Suprapubic skin (tissue), 4 donors: ENCODE data around the gene PCED1B. TPM values are rescaled to one million over a fixed set of nuclear protein-coding genes. Genes with fewer than 3 reads are reported as not detected.
A peak's percentile ranks its signal among the peaks of the same experiment; 100 is the strongest.

Source experiments
- DNase-seq, 2 donors: peaks; one replicate each; pipeline ENCODE4 v3.0.0-alpha.2; 2019; ENCODE audit warnings: low spot score in 2 of 2
- H3K27ac ChIP-seq: fragments of 200-600 bp; sonication (generic); one replicate; pipeline ENCODE4 v1.5.1; 2019
- H3K27me3 ChIP-seq: fragments of 200-600 bp; sonication (generic); one replicate; pipeline ENCODE4 v1.5.1; 2019
- H3K36me3 ChIP-seq: fragments of 200-600 bp; sonication (generic); one replicate; pipeline ENCODE4 v1.5.1; 2019
- H3K4me1 ChIP-seq: fragments of 200-600 bp; sonication (generic); one replicate; pipeline ENCODE4 v1.5.1; 2019
- H3K4me3 ChIP-seq: fragments of 200-600 bp; sonication (generic); one replicate; pipeline ENCODE4 v1.5.1; 2019; ENCODE audit warnings: mild to moderate bottlenecking
- H3K9me3 ChIP-seq: fragments of 200-600 bp; sonication (generic); one replicate; pipeline ENCODE4 v1.5.1; 2019
- CTCF ChIP-seq, 2 donors: fragments of 200-600 bp in 1 of 2; fragments of 450-650 bp in 1 of 2; sonication (generic) in 1 of 2; IDR thresholded peaks; one replicate each; pipeline ENCODE4 v1.5.1; 2016 to 2019; ENCODE audit warnings: antibody characterized with exemption in 2 of 2, mild to moderate bottlenecking in 1 of 2, moderate library complexity in 1 of 2
- EP300 ChIP-seq: sonication (generic); formaldehyde crosslinking; IDR thresholded peaks from one replicate; pipeline ENCODE4 v1.6.1; 2017; ENCODE audit warnings: antibody characterized with exemption
- POLR2A ChIP-seq, 2 donors: fragments of 450-650 bp; IDR thresholded peaks; one replicate each; pipeline ENCODE4 v1.6.1; 2017; ENCODE audit warnings: antibody characterized with exemption in 2 of 2, mild to moderate bottlenecking in 2 of 2, moderate library complexity in 2 of 2
- POLR2AphosphoS5 ChIP-seq, 3 donors: sonication (generic); formaldehyde crosslinking; IDR thresholded peaks; one replicate each; pipeline ENCODE4 v1.6.1; 2017; ENCODE audit warnings: antibody characterized with exemption in 3 of 3
- WGBS: methylation state at CpG from one replicate; pipeline ENCODE4 v1.1.5; 2018; 5-methylcytosine and 5-hydroxymethylcytosine counted together
- total RNA-seq, 4 donors: library from RNA; depleted of rRNA; stranded (reverse); fragments of >200 nt; gene quantifications; one replicate each; pipeline ENCODE4 v1.1.0, GENCODE V29; 2016

PCED1B gene
- total RNA-seq, 4 donors from 2014 or later, result 0.65 to 5.1 TPM; not detected in 2

- Histone ChIP-seq H3K36me3 (no peaks in the 10 kb centered on the region), H3K27ac (peak overlapping the region; percentile 80), H3K27me3 (no peaks in the 10 kb centered on the region), H3K4me1 (peaks cover 31% of the 10 kb centered on the region), H3K9me3 (no peaks in the 10 kb centered on the region), H3K4me3 (peak overlapping the region; percentile 59)
- DNase-seq, result no peak
- no peak for TF ChIP-seq CTCF (IDR thresholded peaks at IDR 0.05)
- no peak for TF ChIP-seq EP300
- TF ChIP-seq POLR2A (IDR thresholded peaks at IDR 0.05), result no peak
- 5% methylated on average over 17 of the region's 17 CpGs for WGBS
Observed at GRCh38 chr12:47078733-47079467, 521 bp upstream of the PCED1B start.

GRCh38 chr12:47079981-47080724 is 732 bp downstream of the PCED1B start:
- Histone ChIP-seq H3K27me3 (no peaks in the 10 kb centered on the region), H3K27ac (peak overlapping the region; percentile 80), H3K36me3 (no peaks in the 10 kb centered on the region), H3K9me3 (no peaks in the 10 kb centered on the region), H3K4me1 (peaks cover 38% of the 10 kb centered on the region), H3K4me3 (peak overlapping the region; percentile 59)
- no peak for TF ChIP-seq POLR2A (IDR thresholded peaks at IDR 0.05)
- no peak for TF ChIP-seq CTCF (IDR thresholded peaks at IDR 0.05)
- no peak for TF ChIP-seq EP300
- DNase-seq, result peak in 1 of 2 donors; percentile 73
- WGBS, result under 1% methylated on average over 31 of the region's 49 CpGs

GRCh38 chr12:47080725-47081502 is 1.5 kb downstream of the PCED1B start:
- Histone ChIP-seq H3K27me3 (no peaks in the 10 kb centered on the region), H3K27ac (peak overlapping the region; percentile 80), H3K4me3 (peak overlapping the region; percentile 59), H3K4me1 (peaks cover 41% of the 10 kb centered on the region), H3K36me3 (no peaks in the 10 kb centered on the region), H3K9me3 (no peaks in the 10 kb centered on the region)
- WGBS, result 16% methylated on average over 26 of the region's 26 CpGs
- DNase-seq, result peak; percentile 72 to 84
- no peak for TF ChIP-seq POLR2A (IDR thresholded peaks at IDR 0.05)
- TF ChIP-seq EP300, result no peak
- no peak for TF ChIP-seq POLR2AphosphoS5 (IDR thresholded peaks at IDR 0.05)
- TF ChIP-seq CTCF (IDR thresholded peaks at IDR 0.05), result no peak

GRCh38 chr12:47082283-47082682 is 2.9 kb downstream of the PCED1B start:
- no peak overlapping the region for H3K27ac ChIP-seq
- no peaks in the 10 kb centered on the region for H3K9me3 ChIP-seq
- no peak for TF ChIP-seq EP300
- TF ChIP-seq POLR2A (IDR thresholded peaks at IDR 0.05), result no peak
- TF ChIP-seq CTCF (IDR thresholded peaks at IDR 0.05), result no peak
- TF ChIP-seq POLR2AphosphoS5 (IDR thresholded peaks at IDR 0.05), result no peak
- no peaks in the 10 kb centered on the region for H3K27me3 ChIP-seq
- no peak overlapping the region for H3K4me3 ChIP-seq
- H3K36me3 ChIP-seq, result no peaks in the 10 kb centered on the region
- peaks cover 51% of the 10 kb centered on the region for H3K4me1 ChIP-seq
- WGBS, result 74% methylated on average over 3 of the region's 3 CpGs
- no peak for DNase-seq
